GM18519 (cell line): ENCODE results near the gene KCTD10.
"Not testable (repeated sequence)": the region's sequence is repeated elsewhere in the genome, so short reads cannot be mapped to it uniquely, and the experiment has no call there.

Experiments used
- ATAC-seq: cut with Tn5 transposase; IDR thresholded peaks from one replicate; pipeline ENCODE4 v1.9.1; 2021; ENCODE audit warnings: mild to moderate bottlenecking, moderate library complexity; ENCODE audit not compliant: unreplicated experiment, low FRiP score

The KCTD10 gene

GRCh38 chr12:109428037-109428629, 49.0 kb downstream of the KCTD10 start:
- no peak for ATAC-seq

- no peak for ATAC-seq
These were observed 53.7 kb downstream of the KCTD10 start for GRCh38 chr12:109423392-109423791.

- no peak for ATAC-seq
These were observed 54.8 kb downstream of the KCTD10 start for GRCh38 chr12:109422251-109422650.

GRCh38 chr12:109421355-109422087, 55.6 kb downstream of the KCTD10 start:
- ATAC-seq, result no peak

DNA sequence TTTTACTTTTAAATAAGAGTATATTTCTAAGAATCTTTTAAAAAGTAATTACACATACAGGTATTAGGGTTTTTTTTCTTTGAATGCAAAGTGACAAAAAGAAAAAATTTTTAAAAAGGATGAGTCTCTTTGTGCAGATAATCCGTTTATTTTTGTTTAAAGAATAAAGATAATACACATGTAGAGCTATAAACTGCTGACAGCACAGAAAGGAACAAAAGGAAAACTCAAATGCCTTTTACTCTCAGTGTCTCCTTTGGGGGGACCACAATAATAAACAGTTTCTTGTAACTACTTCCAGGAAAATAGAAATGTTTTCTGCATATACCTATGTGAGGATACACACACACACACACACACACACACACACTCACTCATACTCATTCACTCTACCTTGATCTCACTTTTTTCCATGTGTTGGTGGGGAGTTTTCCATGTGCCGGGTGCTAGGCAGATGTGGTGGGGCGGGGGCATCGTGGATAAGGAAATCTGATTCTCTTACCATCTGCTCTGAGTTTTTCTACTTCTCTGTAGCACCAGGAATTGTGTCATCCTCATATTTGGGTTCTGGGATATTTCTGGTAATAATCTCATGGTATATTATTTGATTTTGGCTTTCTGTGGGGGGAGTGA, 58.1 kb downstream of the KCTD10 start:
- ATAC-seq, result no peak

GRCh38 chr12:109406147-109406546, 71.0 kb downstream of the KCTD10 start:
- ATAC-seq, result not testable (repeated sequence)

DNA sequence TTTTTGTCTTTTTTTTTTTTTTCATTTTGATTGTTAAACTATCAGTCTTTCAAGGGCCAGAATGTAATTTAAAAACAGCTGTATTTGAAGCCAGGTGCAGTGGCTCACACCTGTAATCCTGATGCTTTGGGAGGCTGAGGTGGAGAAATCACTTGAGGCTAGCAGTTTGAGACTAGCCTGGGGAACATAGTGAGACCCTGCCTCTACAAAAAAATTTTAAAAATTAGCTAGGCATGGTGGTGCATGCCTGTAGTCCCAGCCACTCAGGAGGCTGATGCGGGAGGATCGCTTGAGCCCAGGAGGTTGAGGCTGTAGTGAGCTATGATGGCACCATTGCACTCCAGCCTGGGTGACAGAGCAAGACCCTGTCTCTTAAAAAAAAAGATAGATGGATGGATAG, 72.3 kb downstream of the KCTD10 start:
- not testable (repeated sequence) for ATAC-seq
